IMR-90 (cell line): ENCODE data around the gene FHIP1A. TPM values are rescaled to one million over a fixed set of nuclear protein-coding genes. Genes with fewer than 3 reads are reported as not detected.

ENCODE experiments used
- ATAC-seq: fragments of 200-7000 bp; cut with Tn5 transposase; 2 replicates; pipeline ENCODE4 v1.9.1; 2020; ENCODE audit warnings: low read depth, mild to moderate bottlenecking, moderate library complexity
- BruUV-seq: library from RNA; stranded (reverse); fragments of 400-500 nt; replicated peaks from 2 replicates; lab custom pipeline; 2021; lab: Mats Ljungman, UMichigan
- CTCF ChIA-PET: fragments of 300-600 bp; formaldehyde crosslinking; extraction: SDS; loops from one replicate; lab custom pipeline; 2021; ENCODE audit warnings: antibody characterized with exemption; lab: Yijun Ruan, JAX
- POLR2A ChIA-PET: fragments of 300-600 bp; sonication (Branson Sonifier 250); formaldehyde crosslinking; loops from one replicate; lab custom pipeline; 2022; ENCODE audit warnings: antibody characterized with exemption; ENCODE audit not compliant: unreplicated experiment; lab: Charles Lee
- DNase-seq: peaks from one replicate; pipeline ENCODE4 v3.0.0; 2013
- H2AFZ ChIP-seq: replicated peaks from 2 replicates; pipeline ENCODE3; 2013; ENCODE audit warnings: low read length, mild to moderate bottlenecking; ENCODE audit not compliant: poor library complexity
- H2AK5ac ChIP-seq: 2 replicates; pipeline ENCODE4 v1.6.1; 2013; ENCODE audit warnings: low read depth, low read length, inconsistent platforms
- H2AK9ac ChIP-seq: replicated peaks from 2 replicates; pipeline ENCODE3; 2013; ENCODE audit warnings: mild to moderate bottlenecking, low read depth, low read length, moderate library complexity; ENCODE audit not compliant: poor library complexity
- H2BK120ac ChIP-seq: 2 replicates; pipeline ENCODE4 v1.6.1; 2013; ENCODE audit warnings: low read depth, low read length, inconsistent platforms
- H2BK15ac ChIP-seq: 3 replicates; pipeline ENCODE4 v1.6.1; 2013; ENCODE audit warnings: low read depth, low read length, inconsistent platforms
- H2BK20ac ChIP-seq: 2 replicates; pipeline ENCODE4 v1.6.1; 2013; ENCODE audit warnings: low read depth, mild to moderate bottlenecking, inconsistent platforms, low read length, moderate library complexity
- H2BK5ac ChIP-seq: 2 replicates; pipeline ENCODE4 v1.6.1; 2013; ENCODE audit warnings: mild to moderate bottlenecking, low read depth, low read length, inconsistent platforms; ENCODE audit not compliant: poor library complexity, severe bottlenecking
- H3K14ac ChIP-seq: replicated peaks from 2 replicates; pipeline ENCODE4 v1.6.1; 2013; ENCODE audit warnings: low read depth, low read length, inconsistent platforms
- H3K18ac ChIP-seq: 2 replicates; pipeline ENCODE4 v1.6.1; 2013; ENCODE audit warnings: low read depth, low read length, control low read depth
- H3K23ac ChIP-seq: 2 replicates; pipeline ENCODE4 v1.6.1; 2013; ENCODE audit warnings: low read depth, low read length, inconsistent platforms
- H3K27ac ChIP-seq: 2 replicates; pipeline ENCODE4 v1.5.1; 2013; ENCODE audit warnings: mild to moderate bottlenecking, control low read depth, low read length; ENCODE audit not compliant: insufficient read depth
- H3K27me3 ChIP-seq: 2 replicates; pipeline ENCODE4 v1.6.1; 2013; ENCODE audit warnings: low read length; ENCODE audit not compliant: control insufficient read depth, insufficient read depth
- H3K36me3 ChIP-seq: 2 replicates; pipeline ENCODE4 v1.6.1; 2013; ENCODE audit warnings: low read length, mixed read lengths; ENCODE audit not compliant: control insufficient read depth, insufficient read depth
- H3K4ac ChIP-seq: 2 replicates; pipeline ENCODE4 v1.6.1; 2013; ENCODE audit warnings: low read depth, low read length, inconsistent platforms
- H3K4me1 ChIP-seq: 2 replicates; pipeline ENCODE4 v1.6.1; 2013; ENCODE audit warnings: low read length, mixed read lengths; ENCODE audit not compliant: control insufficient read depth, insufficient read depth
- H3K4me2 ChIP-seq: 2 replicates; pipeline ENCODE4 v1.6.1; 2013; ENCODE audit warnings: low read depth, mild to moderate bottlenecking, control low read depth, low read length, moderate library complexity
- H3K4me3 ChIP-seq: 2 replicates; pipeline ENCODE4 v1.5.1; 2013; ENCODE audit warnings: low read depth, mild to moderate bottlenecking, control low read depth, low read length, moderate library complexity; ENCODE audit not compliant: insufficient read depth
- H3K56ac ChIP-seq: 2 replicates; pipeline ENCODE4 v1.6.1; 2013; ENCODE audit warnings: low read length, inconsistent platforms; ENCODE audit not compliant: insufficient read depth; ENCODE audit errors: extremely low read depth
- H3K79me1 ChIP-seq, 2 experiments: 2 replicates each; pipeline ENCODE4 v1.6.1; 2013; ENCODE audit warnings: low read length in 2 of 2, inconsistent platforms in 1 of 2, low read depth in 1 of 2
- H3K9ac ChIP-seq: 2 replicates; pipeline ENCODE4 v1.6.1; 2013; ENCODE audit warnings: low read depth, low read length, control low read depth
- H3K9me1 ChIP-seq: 2 replicates; pipeline ENCODE4 v1.6.1; 2013; ENCODE audit warnings: low read length, inconsistent platforms; ENCODE audit not compliant: insufficient read depth
- H3K9me3 ChIP-seq: 2 replicates; pipeline ENCODE4 v1.6.1; 2013; ENCODE audit warnings: low read length; ENCODE audit not compliant: control insufficient read depth, insufficient read depth
- H4K20me1 ChIP-seq: 2 replicates; pipeline ENCODE4 v1.6.1; 2013; ENCODE audit warnings: low read length, inconsistent platforms; ENCODE audit not compliant: insufficient read depth
- H4K5ac ChIP-seq: 2 replicates; pipeline ENCODE4 v1.6.1; 2013; ENCODE audit warnings: mild to moderate bottlenecking, low read depth, low read length, control low read depth
- H4K8ac ChIP-seq, 2 experiments: 2 replicates each; pipeline ENCODE4 v1.6.1; 2013; ENCODE audit warnings: low read depth in 2 of 2, low read length in 2 of 2, control low read depth in 1 of 2, inconsistent platforms in 1 of 2
- H4K91ac ChIP-seq: 2 replicates; pipeline ENCODE4 v1.6.1; 2013; ENCODE audit warnings: low read depth, low read length, inconsistent platforms; ENCODE audit not compliant: insufficient read depth
- CHD1 ChIP-seq: IDR thresholded peaks from 2 replicates; pipeline ENCODE4 v1.6.1; 2012; ENCODE audit warnings: low read depth, low read length, improper control_type of control experiment
- MAFK ChIP-seq: IDR thresholded peaks from 2 replicates; pipeline ENCODE4 v1.6.1; 2012; ENCODE audit warnings: low read depth, low read length, improper control_type of control experiment
- MXI1 ChIP-seq: IDR thresholded peaks from 2 replicates; pipeline ENCODE4 v1.6.1; 2012; ENCODE audit warnings: low read depth, mild to moderate bottlenecking, low read length, moderate library complexity, borderline replicate concordance
- POLR2A ChIP-seq: IDR thresholded peaks from 2 replicates; pipeline ENCODE4 v1.6.1; 2012; ENCODE audit warnings: mild to moderate bottlenecking, low read depth, low read length
- RAD21 ChIP-seq: IDR thresholded peaks from 2 replicates; pipeline ENCODE4 v1.6.1; 2012; ENCODE audit warnings: low read length, improper control_type of control experiment
- RFX5 ChIP-seq: IDR thresholded peaks from 2 replicates; pipeline ENCODE4 v1.8.0; 2012; ENCODE audit warnings: low read depth, mild to moderate bottlenecking, low read length, moderate library complexity
- dilution Hi-C: fragments of 300-500 bp; cut with HindIII; formaldehyde crosslinking; loops from one replicate; pipeline ENCODE4 v1.14.3; 2018; ENCODE audit warnings: low sequenced_read_pairs; ENCODE audit not compliant: unreplicated experiment
- in situ Hi-C: fragments of 300-500 bp; cut with MboI; formaldehyde crosslinking; loops from 3 replicates; pipeline ENCODE4 v1.14.3; 2019; ENCODE audit warnings: low sequenced_read_pairs, inconsistent platforms, mixed read lengths
- intact Hi-C: fragments of 100-400 bp; cut with micrococcal nuclease; formaldehyde crosslinking; loops from 2 replicates; pipeline ENCODE4 v1.10.0; 2022
- polyA plus RNA-seq, 3 experiments: library from polyadenylated mRNA; depleted of rRNA; stranded (reverse); fragments of >200 nt; gene quantifications; 2 replicates each; pipeline ENCODE4 v1.2.3, GENCODE V29; 2012; ENCODE audit warnings: low replicate concordance in 1 of 3
- total RNA-seq: library from RNA; depleted of rRNA; stranded (reverse); fragments of >200 nt; gene quantifications from 2 replicates; pipeline ENCODE4 v1.2.3, GENCODE V29; 2012
- TF ChIP-seq, protein P1 (sequence below): fragments of 150-350 bp; IDR thresholded peaks from 2 replicates; pipeline ENCODE4 v1.6.1; 2016; ENCODE audit warnings: low read depth, mild to moderate bottlenecking, low read length, moderate library complexity, borderline replicate concordance

The FHIP1A gene
- total and polyA plus RNA-seq, 2 of the 4 experiments (the other 2 are of a cell fraction) = 0.02 to 0.18 TPM

GRCh38 chr4:151439320-151439719, 30.3 kb downstream of the FHIP1A start:
- ATAC-seq = no peak
- Histone ChIP-seq H4K5ac (no peak overlapping the region), H2BK15ac (no peak overlapping the region), H2BK120ac (no peak overlapping the region), H4K8ac (no peak overlapping the region), H3K9me1 (no peaks in the 10 kb centered on the region), H3K4me1 (no peaks in the 10 kb centered on the region; the same call in 1 of the 2 replicates), H3K4me2 (no peak overlapping the region), H3K4me3 (no peak overlapping the region), H3K9ac (no peak overlapping the region), H3K79me1 (no peaks in the 10 kb centered on the region), H2BK20ac (no peak overlapping the region), H2AK5ac (no peak overlapping the region), H4K91ac (no peak overlapping the region), H3K27ac (no peak overlapping the region), H3K9me3 (no peaks in the 10 kb centered on the region), H3K18ac (no peak overlapping the region), H3K23ac (no peak overlapping the region), H3K36me3 (no peaks in the 10 kb centered on the region), H2AFZ (no peak overlapping the region), H4K20me1 (no peaks in the 10 kb centered on the region), H3K27me3 (peaks cover 6% of the 10 kb centered on the region), H2AK9ac (no peak overlapping the region), H3K4ac (no peak overlapping the region), H3K56ac (no peak overlapping the region), H3K14ac (no peak overlapping the region), H2BK5ac (no peak overlapping the region)
- CTCF ChIA-PET = no interaction called here
- intact Hi-C loops = no loop called here
- in situ Hi-C loops = no loop called here
- POLR2A ChIA-PET = no interaction called here
- DNase-seq = no peak
- no peak for TF ChIP-seq MAFK
- TF ChIP-seq, protein P1, sequence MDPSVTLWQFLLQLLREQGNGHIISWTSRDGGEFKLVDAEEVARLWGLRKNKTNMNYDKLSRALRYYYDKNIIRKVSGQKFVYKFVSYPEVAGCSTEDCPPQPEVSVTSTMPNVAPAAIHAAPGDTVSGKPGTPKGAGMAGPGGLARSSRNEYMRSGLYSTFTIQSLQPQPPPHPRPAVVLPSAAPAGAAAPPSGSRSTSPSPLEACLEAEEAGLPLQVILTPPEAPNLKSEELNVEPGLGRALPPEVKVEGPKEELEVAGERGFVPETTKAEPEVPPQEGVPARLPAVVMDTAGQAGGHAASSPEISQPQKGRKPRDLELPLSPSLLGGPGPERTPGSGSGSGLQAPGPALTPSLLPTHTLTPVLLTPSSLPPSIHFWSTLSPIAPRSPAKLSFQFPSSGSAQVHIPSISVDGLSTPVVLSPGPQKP = no peak
- no peak for TF ChIP-seq POLR2A
- no peak for TF ChIP-seq RFX5
- no peak for TF ChIP-seq RAD21
- no peak for TF ChIP-seq CHD1
- TF ChIP-seq MXI1 = no peak
- dilution Hi-C loops = no loop called here
- no TSS peak for BruUV-seq
